B cell (primary cell): Measurements from ENCODE around the gene PPP4R3A. TPM values are rescaled to one million over a fixed set of nuclear protein-coding genes. Genes with fewer than 3 reads are reported as not detected.

Experiments
- ATAC-seq: fragments of 200-7000 bp; cut with Tn5 transposase; one replicate; pipeline ENCODE4 v1.10.0; 2021; ENCODE audit warnings: low read depth, mild to moderate bottlenecking, moderate number of reproducible peaks, moderate library complexity
- CTCF ChIA-PET: fragments of 350-600 bp; sonication (Branson Sonifier 250); formaldehyde crosslinking; loops from one replicate; lab custom pipeline; 2021; ENCODE audit warnings: antibody characterized with exemption, inconsistent platforms; lab: Charles Lee
- POLR2A ChIA-PET: fragments of 350-600 bp; sonication (Branson Sonifier 250); formaldehyde crosslinking; loops from one replicate; lab custom pipeline; 2021; ENCODE audit warnings: antibody characterized with exemption; lab: Charles Lee
- DNase-seq: peaks from one replicate; pipeline ENCODE4 v3.0.0; 2013
- H2AFZ ChIP-seq: 2 replicates; pipeline ENCODE4 v1.6.1; 2012; ENCODE audit warnings: mild to moderate bottlenecking, low read depth, low read length; ENCODE audit not compliant: insufficient read depth, poor library complexity, severe bottlenecking
- H3K27ac ChIP-seq, 2 donors: 1 replicate in 1 of 2; 2 replicates in 1 of 2; pipeline ENCODE4 v1.5.1; 2012 to 2013; ENCODE audit warnings: low read length in 2 of 2, mild to moderate bottlenecking in 2 of 2, moderate library complexity in 1 of 2
- H3K27me3 ChIP-seq, 4 experiments: fragments of 200-600 bp in 1 of 4; sonication (generic) in 1 of 4; replicated peaks in 1 of 4; 1 replicate in 2 of 4; 2 replicates in 2 of 4; pipeline versions ENCODE4 v1.6.1 to v1.7.0; 2013 to 2016; ENCODE audit warnings: low read length in 3 of 4, mild to moderate bottlenecking in 2 of 4, mixed read lengths in 1 of 4, moderate library complexity in 1 of 4; ENCODE audit not compliant: insufficient read depth in 4 of 4, control insufficient read depth in 3 of 4; ENCODE audit errors: control extremely low read depth in 1 of 4
- H3K36me3 ChIP-seq, 2 experiments: replicated peaks in 1 of 2; 1 replicate in 1 of 2; 2 replicates in 1 of 2; pipeline versions ENCODE4 v1.6.1 to v1.7.1; 2013; ENCODE audit warnings: low read length in 1 of 2; ENCODE audit not compliant: insufficient read depth in 2 of 2, control insufficient read depth in 1 of 2; ENCODE audit errors: control extremely low read depth in 1 of 2, extremely low read depth in 1 of 2
- H3K4me1 ChIP-seq, 2 donors: fragments of 200-600 bp in 1 of 2; sonication (generic) in 1 of 2; 1 replicate in 1 of 2; 2 replicates in 1 of 2; pipeline versions ENCODE4 v1.5.1 to v1.6.1; 2013 to 2017; ENCODE audit warnings: low read length in 2 of 2; ENCODE audit not compliant: control insufficient read depth in 2 of 2, insufficient read depth in 2 of 2
- H3K4me2 ChIP-seq: replicated peaks from 2 replicates; pipeline ENCODE3; 2012; ENCODE audit warnings: mild to moderate bottlenecking, low read depth, low read length; ENCODE audit not compliant: poor library complexity, severe bottlenecking
- H3K4me3 ChIP-seq, 5 experiments: fragments of 200-600 bp in 1 of 5; sonication (generic) in 1 of 5; 1 replicate in 3 of 5; 2 replicates in 2 of 5; pipeline versions ENCODE4 v1.5.1 to v1.7.0; 2011 to 2016; ENCODE audit warnings: low read length in 4 of 5, mild to moderate bottlenecking in 4 of 5, low read depth in 2 of 5, control low read depth in 1 of 5, moderate library complexity in 1 of 5; ENCODE audit not compliant: insufficient read depth in 1 of 5; ENCODE audit errors: control extremely low read depth in 1 of 5, extremely low read depth in 1 of 5
- H3K79me2 ChIP-seq: fragments of 200-600 bp; sonication (generic); one replicate; pipeline ENCODE4 v1.6.0; 2016; ENCODE audit warnings: low read length; ENCODE audit not compliant: control insufficient read depth, insufficient read depth
- H3K9ac ChIP-seq: fragments of 200-600 bp; sonication (generic); 2 replicates; pipeline ENCODE4 v1.6.1; 2017; ENCODE audit warnings: mild to moderate bottlenecking, low read length, moderate library complexity
- H3K9me3 ChIP-seq, 3 donors: one replicate each; pipeline versions ENCODE4 v1.6.1 to v1.7.1; 2013; ENCODE audit warnings: low read length in 2 of 3; ENCODE audit not compliant: control insufficient read depth in 2 of 3, insufficient read depth in 1 of 3; ENCODE audit errors: control extremely low read depth in 1 of 3
- H4K20me1 ChIP-seq: 2 replicates; pipeline ENCODE4 v1.6.0; 2012; ENCODE audit warnings: mild to moderate bottlenecking, low read length; ENCODE audit not compliant: insufficient read depth, control insufficient read depth, poor library complexity, severe bottlenecking
- H3K27ac Mint-ChIP-seq: one replicate; pipeline ENCODE4 v1.8.0; 2021; ENCODE audit warnings: mixed read lengths
- H3K27me3 Mint-ChIP-seq: one replicate; pipeline ENCODE4 v1.8.0; 2021; ENCODE audit warnings: mixed read lengths
- H3K4me1 Mint-ChIP-seq: one replicate; pipeline ENCODE4 v1.8.0; 2021; ENCODE audit warnings: mixed read lengths
- H3K4me3 Mint-ChIP-seq: one replicate; pipeline ENCODE4 v1.8.0; 2021; ENCODE audit warnings: mixed read lengths
- H3K9me3 Mint-ChIP-seq: one replicate; pipeline ENCODE4 v1.8.0; 2022; ENCODE audit warnings: mixed read lengths; ENCODE audit not compliant: insufficient read depth
- CTCF ChIP-seq: fragments of 200-600 bp; IDR thresholded peaks from one replicate; pipeline ENCODE4 v1.8.0; 2022; ENCODE audit warnings: antibody characterized with exemption, mild to moderate bottlenecking
- EZH2 ChIP-seq: IDR thresholded peaks from 2 replicates; pipeline ENCODE4 v1.6.1; 2012; ENCODE audit warnings: borderline replicate concordance, low read depth, mild to moderate bottlenecking, moderate library complexity, low read length; ENCODE audit not compliant: insufficient read depth, poor library complexity, severe bottlenecking
- WGBS: methylation state at CpG from one replicate; pipeline ENCODE4 v1.1.5; 2013; ENCODE audit warnings: missing lambda C conversion rate; ENCODE audit not compliant: insufficient coverage; 5-methylcytosine and 5-hydroxymethylcytosine counted together
- intact Hi-C: fragments of 100-400 bp; cut with micrococcal nuclease; formaldehyde crosslinking; loops from one replicate; pipeline ENCODE4 v1.10.0; 2022
- polyA minus RNA-seq: library from RNA; depleted of rRNA, polyadenylated mRNA; stranded (reverse); fragments of >200 nt; gene quantifications from 2 replicates; pipeline ENCODE4 v1.2.3, GENCODE V29; 2012
- polyA plus RNA-seq: library from polyadenylated mRNA; depleted of rRNA; stranded (reverse); fragments of >200 nt; gene quantifications from 2 replicates; pipeline ENCODE4 v1.2.3, GENCODE V29; 2012
- total RNA-seq, 2 donors: library from RNA; stranded (reverse); fragments of 120-200 nt in 1 of 2; gene quantifications; 1 replicate in 1 of 2; 2 replicates in 1 of 2; pipeline versions ENCODE4 v1.2.3 to v1.2.4, GENCODE V29; 2013 to 2022

Gene PPP4R3A
- total RNA-seq (184 and 189 TPM in 2 replicates), polyA plus RNA-seq (80.6 and 141 TPM in 2 replicates), polyA minus RNA-seq (73.5 and 88.8 TPM in 2 replicates)
- 186 TPM for total RNA-seq (2013)

- ATAC-seq (peak; percentile 87), DNase-seq (peak; percentile 97)
- Mint-ChIP-seq H3K27me3 (no peaks in the 10 kb centered on the region), H3K27ac (peak within 1 kb of the TSS; percentile 100), H3K9me3 (no peaks in the 10 kb centered on the region), H3K4me1 (peaks cover 37% of the 10 kb centered on the region), H3K4me3 (peak within 1 kb of the TSS; percentile 99)
- H4K20me1 ChIP-seq, result peaks cover 33% of the 10 kb centered on the region
- peaks cover 0 to 1% (median 0%) of the 10 kb centered on the region in 3 donors for H3K9me3 ChIP-seq
- peaks cover 1 to 10% of the 10 kb centered on the region in 2 experiments for H3K36me3 ChIP-seq
- peaks cover 46% of the 10 kb centered on the region for H3K79me2 ChIP-seq
- no peak for TF ChIP-seq EZH2
- no peak for TF ChIP-seq CTCF
- POLR2A ChIA-PET, result interaction anchor here (0.6 to 2.1 kb wide), 6 partner anchors 10 to 611 kb away, joined by 3 to 17 read pairs (median 3); partner anchors contain the start of genes CPSF2 and NDUFB1
- H2AFZ ChIP-seq, result peak within 1 kb of the TSS; percentile 87
- H3K4me3 ChIP-seq, result peak within 1 kb of the TSS; percentile 72 to 99 (median 84)
- H3K4me1 ChIP-seq, result peaks cover 32% of the 10 kb centered on the region in 2 donors
- peak within 1 kb of the TSS; percentile 98 for H3K9ac ChIP-seq
- peak within 1 kb of the TSS; percentile 83 for H3K4me2 ChIP-seq
- no peaks in the 10 kb centered on the region for H3K27me3 ChIP-seq
- 0% methylated on average over 92 of the region's 95 CpGs for WGBS
- intact Hi-C loops, result loop anchor here (1.0 to 10.0 kb wide), 8 partner anchors 15 to 1672 kb away; partner anchors contain the start of genes ATXN3 and MOAP1
- H3K27ac ChIP-seq, result peak within 1 kb of the TSS; percentile 97 to 100
- CTCF ChIA-PET, result interaction anchor here (1.3 kb wide), 1 partner anchor 15 kb away, joined by 5 read pairs; no protein-coding TSS in a partner anchor
These were observed at the start of gene PPP4R3A for GRCh38 chr14:91510171-91511042. Gene PPP4R3A (minus strand): TSS chr14:91510310. CDS start chr14:91509647, 663 bp downstream.
